HepG2 (cell line): ENCODE results near the gene STK32B. TPM values are rescaled to one million over a fixed set of nuclear protein-coding genes. Genes with fewer than 3 reads are reported as not detected.

Source experiments
- ATAC-seq: fragments of 200-7000 bp; cut with Tn5 transposase; 3 replicates; pipeline ENCODE4 v1.9.1; 2020; ENCODE audit warnings: mild to moderate bottlenecking, moderate library complexity
- BruUV-seq: library from RNA; stranded (reverse); fragments of 400-500 nt; replicated peaks from 2 replicates; lab custom pipeline; 2021; lab: Mats Ljungman, UMichigan
- CTCF ChIA-PET: fragments of 300-600 bp; formaldehyde crosslinking; extraction: SDS; loops from one replicate; lab custom pipeline; 2021; ENCODE audit warnings: low total read pairs, inconsistent platforms, low intra/inter-chr PET ratio; lab: Yijun Ruan, JAX
- POLR2A ChIA-PET: fragments of 350-600 bp; sonication (Branson Sonifier 250); formaldehyde crosslinking; loops from one replicate; lab custom pipeline; 2020; ENCODE audit warnings: antibody characterized with exemption, inconsistent platforms; lab: Yijun Ruan, JAX
- DNase-seq: peaks from one replicate; pipeline ENCODE4 v3.0.0-alpha.2; 2015; ENCODE audit warnings: low spot score
- FAIRE-seq: peaks from 3 replicates; lab custom pipeline; 2011; peaks lifted over from hg19 to GRCh38; lab: Jason Lieb, UNC
- H2AFZ ChIP-seq: one replicate; pipeline ENCODE4 v1.6.1; 2011; ENCODE audit warnings: low read length, inconsistent platforms
- H3K27ac ChIP-seq: fragments of 300-600 bp; 3 replicates; pipeline ENCODE4 v1.8.0; 2011; ENCODE audit warnings: mixed run types, mild to moderate bottlenecking, mixed read lengths, low read length, inconsistent platforms; ENCODE audit not compliant: insufficient read depth; ENCODE audit errors: extremely low read length
- H3K27me3 ChIP-seq, 2 experiments: fragments of 200-600 bp in 1 of 2; 2 replicates in 1 of 2; 3 replicates in 1 of 2; pipeline versions ENCODE4 v1.6.0 to v1.8.0; 2011; ENCODE audit warnings: low read length in 2 of 2, mild to moderate bottlenecking in 2 of 2, moderate library complexity in 2 of 2, inconsistent platforms in 1 of 2; ENCODE audit not compliant: insufficient read depth in 2 of 2, control insufficient read depth in 1 of 2
- H3K36me3 ChIP-seq, 2 experiments: fragments of 200-600 bp in 1 of 2; replicated peaks in 1 of 2; 2 replicates in 1 of 2; 3 replicates in 1 of 2; pipeline versions ENCODE4 v1.5.1 to v1.8.0; 2011; ENCODE audit warnings: low read length in 2 of 2, inconsistent platforms in 1 of 2; ENCODE audit not compliant: insufficient read depth in 2 of 2, control insufficient read depth in 1 of 2
- H3K4me1 ChIP-seq: 2 replicates; pipeline ENCODE4 v1.5.1; 2012; ENCODE audit warnings: low read length, inconsistent platforms; ENCODE audit not compliant: insufficient read depth
- H3K4me2 ChIP-seq: 2 replicates; pipeline ENCODE4 v1.6.0; 2011; ENCODE audit warnings: low read depth, low read length, inconsistent platforms
- H3K4me3 ChIP-seq, 3 experiments: fragments of 200-600 bp in 1 of 3; sonication (generic), shearing (Covaris generic) in 1 of 3; replicated peaks in 1 of 3; 2 replicates each; pipeline ENCODE4 v1.5.1; 2011 to 2016; ENCODE audit warnings: low read length in 3 of 3, inconsistent platforms in 2 of 3, low read depth in 2 of 3, mild to moderate bottlenecking in 2 of 3, control low read depth in 1 of 3, mixed read lengths in 1 of 3; ENCODE audit not compliant: insufficient read depth in 1 of 3
- H3K79me2 ChIP-seq: one replicate; pipeline ENCODE4 v1.6.1; 2011; ENCODE audit warnings: low read length, inconsistent platforms; ENCODE audit not compliant: insufficient read depth
- H3K9ac ChIP-seq: 2 replicates; pipeline ENCODE4 v1.6.0; 2011; ENCODE audit warnings: mild to moderate bottlenecking, low read depth, low read length, inconsistent platforms; ENCODE audit not compliant: insufficient read depth
- H3K9me3 ChIP-seq: 2 replicates; pipeline ENCODE4 v1.5.1; 2012; ENCODE audit warnings: mild to moderate bottlenecking, low read length
- H4K20me1 ChIP-seq: 2 replicates; pipeline ENCODE4 v1.6.0; 2011; ENCODE audit warnings: inconsistent platforms, mild to moderate bottlenecking, low read length, moderate library complexity; ENCODE audit not compliant: insufficient read depth
- IKZF4 ChIP-seq: sonication (generic); formaldehyde crosslinking; IDR thresholded peaks from 2 replicates; pipeline ENCODE4 v1.5.1; 2020; ENCODE audit warnings: borderline replicate concordance, mild to moderate bottlenecking, low read depth, missing genetic modification reagents; ENCODE audit errors: not compliant biosample characterization
- KDM3A ChIP-seq: IDR thresholded peaks from 2 replicates; pipeline ENCODE4 v1.6.1; 2018; ENCODE audit warnings: low read depth, missing compliant biosample characterization
- KMT2B ChIP-seq: IDR thresholded peaks from 2 replicates; pipeline ENCODE4 v1.6.1; 2016; ENCODE audit warnings: missing genetic modification reagents, missing compliant biosample characterization
- MED13 ChIP-seq: sonication (generic); formaldehyde crosslinking; IDR thresholded peaks from 2 replicates; pipeline ENCODE4 v1.5.0; 2020; ENCODE audit warnings: missing genetic modification reagents
- SMAD1 ChIP-seq: sonication (generic); formaldehyde crosslinking; IDR thresholded peaks from 2 replicates; pipeline ENCODE4 v1.4.0; 2020; ENCODE audit warnings: missing genetic modification reagents, low read depth, mild to moderate bottlenecking, borderline replicate concordance
- ZNF17 ChIP-seq: sonication (generic); formaldehyde crosslinking; IDR thresholded peaks from 2 replicates; pipeline ENCODE4 v1.5.0; 2020; ENCODE audit warnings: mild to moderate bottlenecking, missing genetic modification reagents
- ZNF672 ChIP-seq: sonication (generic); formaldehyde crosslinking; IDR thresholded peaks from 2 replicates; pipeline ENCODE4 v1.8.1; 2022; ENCODE audit warnings: missing genetic modification reagents
- ZSCAN12 ChIP-seq: sonication (generic); formaldehyde crosslinking; IDR thresholded peaks from 2 replicates; pipeline ENCODE4 v1.9.0; 2021; ENCODE audit warnings: mild to moderate bottlenecking, missing genetic modification reagents
- WGBS: methylation state at CpG from one replicate; pipeline ENCODE4 v1.1.6; 2017; ENCODE audit warnings: low lambda C conversion rate; 5-methylcytosine and 5-hydroxymethylcytosine counted together
- in situ Hi-C: cut with HindIII; loops from 2 replicates; pipeline ENCODE4 v1.10.0; 2017; ENCODE audit warnings: low pct_unique_long_range_greater_than_20kb; ENCODE audit not compliant: extremely low pct_ligation_motif_present
- intact Hi-C: fragments of 100-400 bp; cut with micrococcal nuclease; formaldehyde crosslinking; loops from one replicate; pipeline ENCODE4 v1.10.0; 2022; ENCODE audit not compliant: unreplicated experiment
- polyA plus RNA-seq, 8 experiments: library from polyadenylated mRNA; depleted of rRNA in 3 of 8; stranded (reverse) in 7 of 8; unstranded in 1 of 8; fragments of >200 nt; fragmentation: Illumina TruSeq in 4 of 8; extraction: Trizol in 4 of 8; gene quantifications; 2 replicates each; pipeline versions ENCODE4 v1.2.1 to v1.2.3, GENCODE V29; 2011 to 2016; ENCODE audit warnings: low read depth in 4 of 8, missing spikeins in 1 of 8, mixed read lengths in 1 of 8; ENCODE audit not compliant: insufficient read depth in 1 of 8
- total RNA-seq, 5 experiments: library from RNA; depleted of rRNA; stranded (reverse); fragments of >200 nt; fragmentation: Illumina TruSeq; extraction: Trizol; gene quantifications; 2 replicates each; pipeline ENCODE4 v1.2.3, GENCODE V29; 2016; ENCODE audit warnings: low read depth in 1 of 5
- TF ChIP-seq, protein P1 (sequence below), 2 experiments: fragments of 450-650 bp in 1 of 2; sonication (generic) in 1 of 2; formaldehyde crosslinking; IDR thresholded peaks; 2 replicates each; pipeline versions ENCODE4 v1.5.0 to v1.8.0; 2020 to 2022; ENCODE audit warnings: mild to moderate bottlenecking in 1 of 2, missing genetic modification reagents in 1 of 2
- TF ChIP-seq, protein P2 (sequence below): sonication (generic); formaldehyde crosslinking; IDR thresholded peaks from 2 replicates; pipeline ENCODE4 v1.4.0; 2020; ENCODE audit warnings: missing genetic modification reagents
- TF ChIP-seq, protein P3 (sequence below): sonication (generic); formaldehyde crosslinking; IDR thresholded peaks from 2 replicates; pipeline ENCODE4 v1.4.0; 2020; ENCODE audit warnings: mild to moderate bottlenecking, missing genetic modification reagents
- TF ChIP-seq, protein P4 (sequence below): sonication (generic); formaldehyde crosslinking; IDR thresholded peaks from 2 replicates; pipeline ENCODE4 v1.8.1; 2023; ENCODE audit warnings: mild to moderate bottlenecking, missing genetic modification reagents

Gene STK32B
- total and polyA plus RNA-seq, 2 of the 13 experiments (the other 11 are each of a cell fraction or from before 2014, with no cell fraction given), result not detected

DNA sequence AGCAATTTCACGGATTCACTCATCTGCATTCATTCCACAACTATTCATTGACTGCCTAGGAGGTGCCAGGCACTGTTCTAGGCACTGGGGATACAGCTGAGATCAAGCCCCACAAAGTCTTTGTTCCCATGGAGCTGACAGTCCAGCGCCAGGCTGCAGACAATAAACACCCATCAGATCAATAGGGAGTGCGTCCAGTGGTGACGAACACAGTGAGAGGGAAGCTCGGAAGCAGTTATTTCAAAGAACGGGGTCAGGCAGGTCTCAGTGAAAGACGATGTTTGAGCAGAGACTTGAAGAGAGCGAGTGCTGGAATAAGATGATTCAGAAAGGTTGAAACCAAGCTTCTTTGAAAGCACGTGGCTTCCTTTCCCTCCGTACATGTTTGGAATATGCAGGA is 489.9 kb downstream of the STK32B start:
- ChIA-PET POLR2A (no interaction called here), CTCF (no interaction called here)
- no peak overlapping the region for H3K9ac ChIP-seq
- FAIRE-seq, result no peak
- H3K36me3 ChIP-seq, result no peaks in the 10 kb centered on the region
- H3K9me3 ChIP-seq, result no peaks in the 10 kb centered on the region
- peaks cover 17% of the 10 kb centered on the region for H3K4me1 ChIP-seq
- peaks cover 1 to 3% of the 10 kb centered on the region in 2 experiments; a peak in 2 of 5 replicates for H3K27me3 ChIP-seq
- 30% methylated on average over 10 of the region's 10 CpGs for WGBS
- H4K20me1 ChIP-seq, result no peaks in the 10 kb centered on the region
- H3K79me2 ChIP-seq, result no peaks in the 10 kb centered on the region
- no peak overlapping the region for H3K4me3 ChIP-seq
- intact Hi-C loops, result no loop called here
- BruUV-seq, result no TSS peak
- in situ Hi-C loops, result no loop called here
- H3K4me2 ChIP-seq, result no peak overlapping the region
- H2AFZ ChIP-seq, result no peak overlapping the region
- no peak overlapping the region for H3K27ac ChIP-seq
- ATAC-seq, result no peak
- DNase-seq, result no peak
- TF ChIP-seq, protein P1, sequence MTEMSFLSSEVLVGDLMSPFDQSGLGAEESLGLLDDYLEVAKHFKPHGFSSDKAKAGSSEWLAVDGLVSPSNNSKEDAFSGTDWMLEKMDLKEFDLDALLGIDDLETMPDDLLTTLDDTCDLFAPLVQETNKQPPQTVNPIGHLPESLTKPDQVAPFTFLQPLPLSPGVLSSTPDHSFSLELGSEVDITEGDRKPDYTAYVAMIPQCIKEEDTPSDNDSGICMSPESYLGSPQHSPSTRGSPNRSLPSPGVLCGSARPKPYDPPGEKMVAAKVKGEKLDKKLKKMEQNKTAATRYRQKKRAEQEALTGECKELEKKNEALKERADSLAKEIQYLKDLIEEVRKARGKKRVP (CRISPR knock-in tag; IDR thresholded peaks at IDR 0.05), result no peak
- TF ChIP-seq ZNF672 (CRISPR knock-in tag) (no peak), ZNF17 (CRISPR knock-in tag) (no peak), ZSCAN12 (CRISPR knock-in tag) (no peak), MED13 (CRISPR knock-in tag) (no peak), KDM3A (CRISPR knock-in tag) (no peak), SMAD1 (no peak), IKZF4 (no peak), KMT2B (no peak)
- TF ChIP-seq, protein P2, sequence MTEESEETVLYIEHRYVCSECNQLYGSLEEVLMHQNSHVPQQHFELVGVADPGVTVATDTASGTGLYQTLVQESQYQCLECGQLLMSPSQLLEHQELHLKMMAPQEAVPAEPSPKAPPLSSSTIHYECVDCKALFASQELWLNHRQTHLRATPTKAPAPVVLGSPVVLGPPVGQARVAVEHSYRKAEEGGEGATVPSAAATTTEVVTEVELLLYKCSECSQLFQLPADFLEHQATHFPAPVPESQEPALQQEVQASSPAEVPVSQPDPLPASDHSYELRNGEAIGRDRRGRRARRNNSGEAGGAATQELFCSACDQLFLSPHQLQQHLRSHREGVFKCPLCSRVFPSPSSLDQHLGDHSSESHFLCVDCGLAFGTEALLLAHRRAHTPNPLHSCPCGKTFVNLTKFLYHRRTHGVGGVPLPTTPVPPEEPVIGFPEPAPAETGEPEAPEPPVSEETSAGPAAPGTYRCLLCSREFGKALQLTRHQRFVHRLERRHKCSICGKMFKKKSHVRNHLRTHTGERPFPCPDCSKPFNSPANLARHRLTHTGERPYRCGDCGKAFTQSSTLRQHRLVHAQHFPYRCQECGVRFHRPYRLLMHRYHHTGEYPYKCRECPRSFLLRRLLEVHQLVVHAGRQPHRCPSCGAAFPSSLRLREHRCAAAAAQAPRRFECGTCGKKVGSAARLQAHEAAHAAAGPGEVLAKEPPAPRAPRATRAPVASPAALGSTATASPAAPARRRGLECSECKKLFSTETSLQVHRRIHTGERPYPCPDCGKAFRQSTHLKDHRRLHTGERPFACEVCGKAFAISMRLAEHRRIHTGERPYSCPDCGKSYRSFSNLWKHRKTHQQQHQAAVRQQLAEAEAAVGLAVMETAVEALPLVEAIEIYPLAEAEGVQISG (CRISPR knock-in tag), result no peak
- TF ChIP-seq, protein P3, sequence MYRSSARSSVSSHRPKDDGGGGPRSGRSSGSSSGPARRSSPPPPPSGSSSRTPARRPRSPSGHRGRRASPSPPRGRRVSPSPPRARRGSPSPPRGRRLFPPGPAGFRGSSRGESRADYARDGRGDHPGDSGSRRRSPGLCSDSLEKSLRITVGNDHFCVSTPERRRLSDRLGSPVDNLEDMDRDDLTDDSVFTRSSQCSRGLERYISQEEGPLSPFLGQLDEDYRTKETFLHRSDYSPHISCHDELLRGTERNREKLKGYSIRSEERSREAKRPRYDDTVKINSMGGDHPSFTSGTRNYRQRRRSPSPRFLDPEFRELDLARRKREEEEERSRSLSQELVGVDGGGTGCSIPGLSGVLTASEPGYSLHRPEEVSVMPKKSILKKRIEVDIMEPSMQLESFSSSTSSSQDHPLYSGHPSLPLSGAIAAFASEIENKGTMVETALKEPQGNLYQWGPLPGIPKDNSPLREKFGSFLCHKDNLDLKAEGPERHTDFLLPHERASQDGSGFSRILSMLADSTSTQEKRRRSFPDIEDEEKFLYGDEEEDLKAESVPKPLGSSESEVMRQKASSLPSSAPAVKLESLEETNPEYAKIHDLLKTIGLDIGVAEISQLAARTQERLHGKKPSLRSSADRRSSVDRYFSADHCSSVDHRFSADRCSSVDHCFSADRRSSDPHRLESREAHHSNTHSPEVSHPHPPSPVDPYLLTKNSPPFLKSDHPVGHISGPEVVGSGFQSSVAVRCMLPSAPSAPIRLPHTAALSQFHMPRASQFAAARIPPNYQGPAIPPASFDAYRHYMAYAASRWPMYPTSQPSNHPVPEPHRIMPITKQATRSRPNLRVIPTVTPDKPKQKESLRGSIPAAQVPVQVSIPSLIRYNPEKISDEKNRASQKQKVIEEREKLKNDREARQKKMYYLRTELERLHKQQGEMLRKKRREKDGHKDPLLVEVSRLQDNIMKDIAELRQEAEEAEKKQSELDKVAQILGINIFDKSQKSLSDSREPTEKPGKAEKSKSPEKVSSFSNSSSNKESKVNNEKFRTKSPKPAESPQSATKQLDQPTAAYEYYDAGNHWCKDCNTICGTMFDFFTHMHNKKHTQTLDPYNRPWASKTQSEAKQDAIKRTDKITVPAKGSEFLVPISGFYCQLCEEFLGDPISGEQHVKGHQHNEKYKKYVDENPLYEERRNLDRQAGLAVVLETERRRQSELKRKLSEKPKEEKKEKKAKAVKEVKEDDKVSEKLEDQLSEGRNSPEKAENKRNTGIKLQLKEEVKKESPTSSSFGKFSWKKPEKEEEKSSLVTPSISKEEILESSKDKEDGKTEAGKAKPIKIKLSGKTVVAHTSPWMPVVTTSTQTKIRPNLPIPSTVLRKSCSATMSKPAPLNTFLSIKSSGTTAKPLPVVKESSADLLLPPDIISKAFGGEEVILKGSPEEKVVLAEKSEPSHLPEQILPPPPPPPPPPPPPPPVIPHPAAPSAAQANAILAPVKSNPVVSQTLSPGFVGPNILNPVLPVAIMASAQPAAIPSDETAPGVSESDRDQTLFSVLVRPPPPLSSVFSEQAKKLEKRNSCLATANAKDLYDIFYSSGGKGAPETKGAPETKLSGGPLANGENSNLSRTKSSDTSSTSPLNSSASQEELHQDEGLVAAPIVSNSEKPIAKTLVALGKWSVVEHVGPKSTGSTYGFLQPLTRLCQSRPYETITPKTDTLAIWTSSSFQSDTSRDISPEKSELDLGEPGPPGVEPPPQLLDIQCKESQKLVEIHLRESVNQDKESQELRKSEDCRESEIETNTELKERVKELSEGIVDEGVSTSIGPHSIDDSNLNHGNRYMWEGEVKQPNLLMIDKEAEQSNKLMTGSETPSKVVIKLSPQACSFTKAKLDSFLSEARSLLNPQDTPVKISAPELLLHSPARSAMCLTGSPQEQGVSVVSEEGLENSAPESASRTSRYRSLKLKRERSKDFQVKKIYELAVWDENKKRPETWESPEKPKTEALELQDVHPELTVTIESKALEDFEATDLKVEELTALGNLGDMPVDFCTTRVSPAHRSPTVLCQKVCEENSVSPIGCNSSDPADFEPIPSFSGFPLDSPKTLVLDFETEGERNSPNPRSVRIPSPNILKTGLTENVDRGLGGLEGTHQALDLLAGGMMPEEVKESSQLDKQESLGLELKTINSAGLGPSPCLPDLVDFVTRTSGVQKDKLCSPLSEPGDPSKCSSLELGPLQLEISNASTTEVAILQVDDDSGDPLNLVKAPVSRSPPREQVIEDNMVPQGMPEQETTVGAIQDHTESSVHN (CRISPR knock-in tag), result no peak
- TF ChIP-seq, protein P4, sequence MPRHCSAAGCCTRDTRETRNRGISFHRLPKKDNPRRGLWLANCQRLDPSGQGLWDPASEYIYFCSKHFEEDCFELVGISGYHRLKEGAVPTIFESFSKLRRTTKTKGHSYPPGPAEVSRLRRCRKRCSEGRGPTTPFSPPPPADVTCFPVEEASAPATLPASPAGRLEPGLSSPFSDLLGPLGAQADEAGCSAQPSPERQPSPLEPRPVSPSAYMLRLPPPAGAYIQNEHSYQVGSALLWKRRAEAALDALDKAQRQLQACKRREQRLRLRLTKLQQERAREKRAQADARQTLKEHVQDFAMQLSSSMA (CRISPR knock-in tag), result no peak
